ENCODE measurements around the gene CATSPER3. TPM values are rescaled to one million over a fixed set of nuclear protein-coding genes. Genes with fewer than 3 reads are reported as not detected.
A peak's percentile ranks its signal among the peaks of the same experiment; 100 is the strongest.

The CATSPER3 gene
- total RNA-seq, 4 donors from 2014 or later: 0.56 TPM; not detected in 3

- TF ChIP-seq CTCF (IDR thresholded peaks at IDR 0.05): no peak
- TF ChIP-seq POLR2A (IDR thresholded peaks at IDR 0.05): no peak
- Histone ChIP-seq H3K27me3 (peaks cover 79% of the 10 kb centered on the region), H3K4me1 (peaks cover 27 to 46% of the 10 kb centered on the region in 2 donors), H3K9me3 (no peaks in the 10 kb centered on the region), H3K36me3 (no peaks in the 10 kb centered on the region), H3K4me3 (replicated peaks in 1 of 3) (no peak overlapping the region), H3K27ac (no peak overlapping the region)
- DNase-seq: no peak
- 30 to 34% methylated on average over 15 of the region's 15 CpGs for WGBS, 2 donors
- intact Hi-C loops (cut with DNase I): loop anchor here (10.0 kb wide), 1 partner anchor 153 kb away; no protein-coding TSS in a partner anchor
Observed at GRCh38 chr5:135031813-135032694, 64.3 kb downstream of the CATSPER3 start.

GRCh38 chr5:135032695-135032998 is 64.9 kb downstream of the CATSPER3 start:
- DNase-seq: no peak
- Histone ChIP-seq H3K4me1 (peaks cover 27 to 46% of the 10 kb centered on the region in 2 donors), H3K9me3 (no peaks in the 10 kb centered on the region), H3K4me3 (replicated peaks in 1 of 3) (peak overlapping the region in 1 of 3 donors; percentile 33), H3K36me3 (no peaks in the 10 kb centered on the region), H3K27me3 (peaks cover 79% of the 10 kb centered on the region), H3K27ac (no peak overlapping the region)
- TF ChIP-seq POLR2A (IDR thresholded peaks at IDR 0.05) (no peak), CTCF (IDR thresholded peaks at IDR 0.05) (no peak)
- intact Hi-C loops (cut with DNase I): loop anchor here (10.0 kb wide), 1 partner anchor 152 kb away; no protein-coding TSS in a partner anchor
- 5 to 11% methylated on average over 10 to 17 of the region's 18 CpGs for WGBS, 2 donors

- WGBS, 2 donors: 4 to 6% methylated on average over 51 to 53 of the region's 89 CpGs
- no peak for TF ChIP-seq POLR2A (IDR thresholded peaks at IDR 0.05)
- no peak for TF ChIP-seq CTCF (IDR thresholded peaks at IDR 0.05)
- DNase-seq: peak in 1 of 2 donors; percentile 13
- intact Hi-C loops (cut with DNase I): loop anchor here (10.0 kb wide), 1 partner anchor 152 kb away; no protein-coding TSS in a partner anchor
- Histone ChIP-seq H3K27me3 (peaks cover 79% of the 10 kb centered on the region), H3K9me3 (no peaks in the 10 kb centered on the region), H3K4me3 (replicated peaks in 1 of 3) (peak overlapping the region in 2 of 3 donors; percentile 9 to 33), H3K4me1 (peaks cover 27 to 40% of the 10 kb centered on the region in 2 donors), H3K36me3 (no peaks in the 10 kb centered on the region), H3K27ac (no peak overlapping the region)
Observed at GRCh38 chr5:135032999-135033861, 65.5 kb downstream of the CATSPER3 start.

- Histone ChIP-seq H3K9me3 (no peaks in the 10 kb centered on the region), H3K4me3 (replicated peaks in 1 of 3) (peak within 1 kb of the TSS in 2 of 3 donors; percentile 9 to 33), H3K36me3 (no peaks in the 10 kb centered on the region), H3K4me1 (peaks cover 29 to 38% of the 10 kb centered on the region in 2 donors), H3K27me3 (peaks cover 82% of the 10 kb centered on the region), H3K27ac (no peak within 1 kb of the TSS)
- no CpG with 5 or more reads among the region's 49 CpGs for WGBS, 2 donors
- no peak for TF ChIP-seq POLR2A (IDR thresholded peaks at IDR 0.05)
- TF ChIP-seq CTCF (IDR thresholded peaks at IDR 0.05): no peak
- intact Hi-C loops (cut with DNase I): loop anchor here (10.0 kb wide), 1 partner anchor 151 kb away; no protein-coding TSS in a partner anchor
- no peak for DNase-seq
Observed at GRCh38 chr5:135033901-135034235, 66.2 kb downstream of the CATSPER3 start, which contains the start of gene PITX1. Gene PITX1, minus strand, starts transcription at chr5:135034228. Its CDS starts 347 bp downstream, at chr5:135033881.
